GM19240 (cell line): ENCODE measurements around the gene SUB1.
"Not testable (repeated sequence)": the region's sequence is repeated elsewhere in the genome, so short reads cannot be mapped to it uniquely, and the experiment has no call there.

Source experiments
- DNase-seq: peaks from one replicate; pipeline ENCODE4 v3.0.0; 2011; ENCODE audit warnings: low spot score; ENCODE audit not compliant: insufficient read length

The SUB1 gene

GRCh38 chr5:32598997-32599549, 13.7 kb downstream of the SUB1 start:
- no peak for DNase-seq

- no peak for DNase-seq
Observed at GRCh38 chr5:32600054-32600622, 14.8 kb downstream of the SUB1 start.

GRCh38 chr5:32601623-32602295, 16.4 kb downstream of the SUB1 start:
- DNase-seq: no peak

GRCh38 chr5:32602906-32603305, 17.5 kb downstream of the SUB1 start:
- DNase-seq: no peak

GRCh38 chr5:32604800-32605765, 19.7 kb downstream of the SUB1 start:
- DNase-seq: no peak

GRCh38 chr5:32605766-32606152, 20.4 kb downstream of the SUB1 start:
- DNase-seq: no peak

- no peak for DNase-seq
Observed at GRCh38 chr5:32612134-32612888, 27.0 kb downstream of the SUB1 start.

GRCh38 chr5:32613050-32613672, 27.8 kb downstream of the SUB1 start:
- DNase-seq: peak; percentile 35

- no peak for DNase-seq
Observed at GRCh38 chr5:32615236-32615635, 29.9 kb downstream of the SUB1 start.

GRCh38 chr5:32618962-32619361, 33.6 kb downstream of the SUB1 start:
- DNase-seq: no peak

- DNase-seq: no peak
Observed at GRCh38 chr5:32621256-32621655, 35.9 kb downstream of the SUB1 start.

- DNase-seq: no peak
Observed at GRCh38 chr5:32625106-32625505, 39.7 kb downstream of the SUB1 start.

GRCh38 chr5:32625547-32625946, 40.2 kb downstream of the SUB1 start:
- DNase-seq: no peak

GRCh38 chr5:32627219-32627870, 42.0 kb downstream of the SUB1 start:
- DNase-seq: no peak

- no peak for DNase-seq
Observed at GRCh38 chr5:32628049-32628844, 42.9 kb downstream of the SUB1 start.

- no peak for DNase-seq
Observed at GRCh38 chr5:32630867-32631491, 45.6 kb downstream of the SUB1 start.

- DNase-seq: not testable (repeated sequence)
Observed at GRCh38 chr5:32633017-32633416, 47.7 kb downstream of the SUB1 start.

GRCh38 chr5:32638309-32638708, 53.0 kb downstream of the SUB1 start:
- no peak for DNase-seq

- DNase-seq: no peak
Observed at GRCh38 chr5:32639943-32640342, 54.6 kb downstream of the SUB1 start.
